HG03108 (cell line): ENCODE measurements around the gene SYT5.

Experiments used
- ATAC-seq: cut with Tn5 transposase; IDR thresholded peaks from one replicate; pipeline ENCODE4 v1.9.1; 2021; ENCODE audit warnings: moderate library complexity; ENCODE audit not compliant: unreplicated experiment

SYT5 gene

DNA sequence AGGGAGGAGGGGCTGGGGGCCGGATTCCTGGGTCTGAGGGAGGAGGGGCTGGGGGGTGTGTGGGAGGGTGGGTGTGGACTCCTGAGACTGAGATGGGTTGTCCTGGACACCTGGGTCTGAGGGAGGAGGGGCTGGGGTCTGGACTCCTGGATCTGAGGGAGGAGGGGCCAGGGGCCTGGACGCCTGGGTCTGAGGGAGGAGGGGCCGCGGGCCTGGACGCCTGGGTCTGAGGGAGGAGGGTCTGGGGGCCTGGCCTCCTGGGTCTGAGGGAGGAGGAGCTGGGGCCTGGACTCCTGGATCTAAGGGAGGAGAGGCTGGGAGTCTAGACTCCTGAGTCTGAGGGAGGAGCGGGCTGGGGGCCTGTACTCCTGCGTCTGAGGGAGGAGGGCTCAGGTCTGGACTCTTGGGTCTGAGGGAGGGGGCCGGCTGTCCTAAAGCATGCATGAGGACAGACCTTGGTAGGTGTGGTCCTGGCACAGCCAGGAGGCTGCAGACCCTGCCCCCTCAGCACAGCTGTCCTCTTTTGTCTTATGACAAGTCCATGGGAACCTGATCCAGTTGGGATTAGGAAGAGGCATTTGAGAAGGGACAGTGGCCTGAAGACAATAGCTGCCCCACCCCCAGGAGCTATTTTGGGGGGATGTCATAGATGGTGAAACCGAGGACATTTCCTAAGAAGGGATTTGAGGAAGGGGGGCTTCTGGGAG is 32.4 kb downstream of the SYT5 start:
- no peak for ATAC-seq

- ATAC-seq: no peak
Measured at GRCh38 chr19:55146705-55147273, 33.3 kb downstream of the SYT5 start.

DNA sequence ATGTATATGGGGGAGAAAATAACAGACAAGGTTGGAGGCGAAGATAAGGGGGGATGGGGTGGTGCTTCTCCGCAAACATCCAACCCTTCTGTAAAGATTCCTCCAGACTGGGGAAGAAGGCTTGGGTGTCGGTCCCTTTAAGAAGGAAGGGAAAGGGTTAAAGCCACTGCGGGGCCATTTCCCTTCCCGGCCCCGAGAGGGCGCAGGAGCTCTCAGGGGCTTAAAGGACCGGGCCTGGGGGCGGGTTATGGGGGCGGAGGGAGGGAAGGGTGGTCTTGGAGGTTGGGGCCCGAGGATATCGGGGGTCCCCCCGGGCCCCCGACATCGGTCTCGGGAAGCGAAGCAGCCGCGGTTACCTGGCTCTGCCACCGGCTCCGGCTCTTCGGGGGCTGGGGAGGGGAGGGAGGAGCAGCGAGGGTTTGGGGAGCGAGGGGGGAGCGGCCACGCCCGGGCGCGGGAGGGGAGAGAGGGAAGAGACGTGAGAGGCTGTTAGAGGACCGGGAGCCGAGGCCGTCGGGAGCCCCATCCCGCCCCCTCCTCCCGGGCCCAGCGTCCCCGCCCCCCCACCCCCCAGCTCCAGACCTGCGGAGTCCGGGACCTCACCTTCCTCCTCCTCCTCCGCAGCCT is 33.9 kb downstream of the SYT5 start:
- ATAC-seq: no peak

- ATAC-seq: no peak
Measured at GRCh38 chr19:55145232-55145631, 34.9 kb downstream of the SYT5 start.

- no peak for ATAC-seq
Measured at GRCh38 chr19:55141696-55142095, 38.4 kb downstream of the SYT5 start.

DNA sequence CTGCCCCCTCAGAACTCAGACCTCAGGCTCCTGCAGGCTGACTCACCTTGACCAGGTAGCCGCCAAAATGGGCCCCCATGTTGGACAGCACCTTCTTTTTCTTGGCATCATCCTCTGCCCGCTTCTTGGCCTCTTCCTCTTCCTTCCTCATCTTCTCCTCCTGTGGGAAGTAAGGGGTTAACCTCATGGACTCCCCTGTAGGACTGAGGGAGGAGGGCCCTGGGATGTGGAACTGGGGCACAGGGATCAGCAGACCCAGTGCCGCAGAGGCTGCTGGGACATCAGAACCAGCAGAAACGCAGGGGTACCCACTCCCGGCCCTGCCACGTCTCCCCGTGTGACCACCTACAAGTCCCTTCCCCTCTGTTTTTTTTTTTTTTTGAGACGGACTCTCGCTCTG is 42.2 kb downstream of the SYT5 start:
- no peak for ATAC-seq

- no peak for ATAC-seq
Measured at GRCh38 chr19:55136399-55137102, 43.5 kb downstream of the SYT5 start.

DNA sequence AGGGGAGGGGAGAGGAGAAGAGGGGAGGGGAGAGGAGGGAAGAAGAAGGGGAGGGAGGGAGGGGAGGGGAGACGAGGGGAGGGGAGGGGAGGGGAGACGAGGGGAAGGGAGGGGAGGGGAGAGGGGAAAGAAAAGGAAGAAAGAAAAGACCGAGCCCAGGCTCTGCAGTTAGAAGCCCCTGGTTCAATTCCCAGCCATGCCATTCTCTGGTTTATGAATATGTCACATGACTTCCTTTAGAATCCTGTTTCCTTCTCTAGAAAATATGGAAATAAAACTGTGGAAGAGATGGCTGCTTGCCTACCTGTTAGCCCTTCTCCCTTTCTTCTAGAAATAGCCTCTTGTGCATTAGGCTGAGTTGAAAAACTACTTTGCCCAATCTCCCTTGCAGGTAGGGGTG is 45.4 kb downstream of the SYT5 start:
- no peak for ATAC-seq

DNA sequence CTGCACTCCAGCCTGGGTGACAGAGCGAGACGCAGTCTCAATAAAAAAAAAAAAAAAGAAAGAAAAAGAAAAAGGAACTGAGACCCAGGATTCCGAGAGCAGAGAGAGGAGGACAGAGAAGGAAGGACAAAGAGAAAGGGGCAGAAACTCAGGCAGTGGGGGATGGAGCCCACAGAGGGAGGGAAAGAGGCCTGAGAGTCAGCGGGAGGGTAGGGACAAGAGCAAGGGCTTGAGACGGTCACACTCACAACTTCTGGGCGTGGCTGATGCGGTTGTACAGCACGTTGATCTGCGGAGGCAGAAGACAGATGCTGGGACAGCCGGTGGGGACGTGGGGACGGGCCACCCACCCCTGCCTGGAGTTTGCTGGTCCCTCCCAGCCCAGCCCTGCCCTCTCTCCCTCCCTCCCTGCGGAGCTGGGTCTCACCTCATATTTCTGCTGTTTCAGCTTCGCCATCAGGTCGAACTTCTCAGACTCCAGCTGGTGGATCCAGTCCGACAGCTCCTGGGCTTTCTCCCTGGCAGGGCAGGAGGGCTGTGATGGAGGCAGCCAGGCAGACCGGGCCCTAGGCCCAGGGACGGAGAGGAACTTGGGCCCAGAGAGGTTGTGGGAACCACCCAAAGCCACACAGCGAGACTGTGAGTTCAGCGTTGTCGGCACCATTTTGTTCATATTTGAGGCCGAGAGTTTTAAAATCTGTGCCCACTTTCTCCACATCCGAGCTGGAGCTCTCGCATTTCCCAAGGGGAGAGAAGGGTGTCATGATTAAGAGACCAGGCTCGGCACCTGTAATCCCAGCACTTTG is 46.2 kb downstream of the SYT5 start:
- no peak for ATAC-seq

DNA sequence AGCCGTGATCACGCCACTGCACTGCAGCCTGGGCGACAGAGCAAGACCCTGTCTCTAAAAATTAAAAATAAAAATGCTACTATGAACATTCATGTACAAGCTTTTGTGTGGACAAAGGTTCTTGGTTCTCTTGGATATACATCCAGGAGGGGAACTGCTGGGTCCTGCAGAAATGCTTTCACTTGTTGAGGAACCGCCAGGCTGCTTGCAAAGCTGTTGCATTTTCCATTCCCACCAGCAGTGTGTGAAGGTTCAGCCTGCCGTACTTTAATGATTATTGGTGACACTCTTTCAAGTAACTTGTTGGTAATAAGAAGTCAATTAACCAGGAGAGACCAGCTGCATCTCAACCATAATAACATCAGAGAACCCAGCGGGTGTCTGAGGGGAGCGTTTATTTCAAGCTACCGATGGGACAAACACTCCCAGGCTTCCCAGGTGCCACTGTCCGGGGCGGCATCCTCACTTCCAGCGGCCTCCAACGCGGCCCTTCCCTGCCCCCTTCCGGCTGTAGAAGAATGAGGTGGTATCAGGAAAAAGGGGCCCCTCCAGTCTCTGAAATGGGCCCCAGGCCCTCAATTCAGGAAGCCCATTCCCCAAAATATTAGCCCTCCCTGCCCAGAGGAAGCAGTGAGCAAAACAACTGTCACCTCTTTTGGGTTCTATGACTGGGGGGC is 47.5 kb downstream of the SYT5 start:
- no peak for ATAC-seq

GRCh38 chr19:55131421-55131820 is 48.7 kb downstream of the SYT5 start:
- no peak for ATAC-seq
